HG02678 (cell line): ENCODE data around the gene POFUT1.
"Not testable (repeated sequence)": the region's sequence is repeated elsewhere in the genome, so short reads cannot be mapped to it uniquely, and the experiment has no call there.

Experiments
- ATAC-seq: cut with Tn5 transposase; IDR thresholded peaks from one replicate; pipeline ENCODE4 v1.9.1; 2021; ENCODE audit warnings: mild to moderate bottlenecking, moderate library complexity; ENCODE audit not compliant: unreplicated experiment

Gene POFUT1

GRCh38 chr20:32188376-32189122, 19.1 kb upstream of the POFUT1 start:
- ATAC-seq, result no peak

- no peak for ATAC-seq
Observed at GRCh38 chr20:32189123-32189410, 18.6 kb upstream of the POFUT1 start.

- ATAC-seq, result no peak
Observed at GRCh38 chr20:32189691-32190615, 17.7 kb upstream of the POFUT1 start.

GRCh38 chr20:32190616-32191415, 16.9 kb upstream of the POFUT1 start:
- ATAC-seq, result no peak

- no peak for ATAC-seq
Observed at GRCh38 chr20:32191422-32191821, 16.3 kb upstream of the POFUT1 start.

GRCh38 chr20:32191873-32192272, 15.8 kb upstream of the POFUT1 start:
- ATAC-seq, result no peak

- no peak for ATAC-seq
Observed at GRCh38 chr20:32192698-32193097, 15.0 kb upstream of the POFUT1 start.

- not testable (repeated sequence) for ATAC-seq
Observed at GRCh38 chr20:32193336-32193735, 14.3 kb upstream of the POFUT1 start.

GRCh38 chr20:32193996-32194395, 13.7 kb upstream of the POFUT1 start:
- no peak for ATAC-seq

GRCh38 chr20:32195581-32195980, 12.1 kb upstream of the POFUT1 start:
- no peak for ATAC-seq

- not testable (repeated sequence) for ATAC-seq
Observed at GRCh38 chr20:32196613-32197012, 11.1 kb upstream of the POFUT1 start.

GRCh38 chr20:32197136-32197535, 10.5 kb upstream of the POFUT1 start:
- not testable (repeated sequence) for ATAC-seq

GRCh38 chr20:32199006-32199405, 8.7 kb upstream of the POFUT1 start:
- ATAC-seq, result no peak

GRCh38 chr20:32201296-32201976, 6.2 kb upstream of the POFUT1 start:
- no peak for ATAC-seq

- ATAC-seq, result no peak
Observed at GRCh38 chr20:32201977-32202363, 5.7 kb upstream of the POFUT1 start.

- ATAC-seq, result no peak
Observed at GRCh38 chr20:32203356-32204204, 4.1 kb upstream of the POFUT1 start.

- ATAC-seq, result no peak
Observed at GRCh38 chr20:32204205-32205109, 3.2 kb upstream of the POFUT1 start.

- ATAC-seq, result no peak
Observed at GRCh38 chr20:32205110-32205842, 2.4 kb upstream of the POFUT1 start.
